Natural killer cell (primary cell): ENCODE data around the gene PLPP3. TPM values are rescaled to one million over a fixed set of nuclear protein-coding genes. Genes with fewer than 3 reads are reported as not detected.

Experiments used
- ATAC-seq, 3 donors: fragments of 150-1000 bp in 2 of 3; fragments of 200-7000 bp in 1 of 3; cut with Tn5 transposase; 1 replicate in 1 of 3; 2 replicates in 2 of 3; pipeline ENCODE4 v1.10.0; 2021; ENCODE audit warnings: mild to moderate bottlenecking in 2 of 3, moderate library complexity in 2 of 3
- DNase-seq, 2 donors: peaks; one replicate each; pipeline versions ENCODE4 v3.0.0 to v3.0.0-alpha.2; 2013 to 2021; ENCODE audit warnings: mixed read lengths in 1 of 2
- H3K27ac ChIP-seq: one replicate; pipeline ENCODE4 v1.5.1; 2013; ENCODE audit warnings: mild to moderate bottlenecking, low read length
- H3K27me3 ChIP-seq: one replicate; pipeline ENCODE4 v1.6.1; 2013; ENCODE audit warnings: low read length; ENCODE audit not compliant: control insufficient read depth, insufficient read depth
- H3K36me3 ChIP-seq: one replicate; pipeline ENCODE4 v1.6.1; 2013; ENCODE audit warnings: low read length; ENCODE audit not compliant: control insufficient read depth, insufficient read depth
- H3K4me1 ChIP-seq: one replicate; pipeline ENCODE4 v1.6.1; 2013; ENCODE audit warnings: low read length; ENCODE audit not compliant: control insufficient read depth, insufficient read depth
- H3K4me3 ChIP-seq: one replicate; pipeline ENCODE4 v1.5.1; 2013; ENCODE audit warnings: low read length
- H3K9me3 ChIP-seq: one replicate; pipeline ENCODE4 v1.6.1; 2013; ENCODE audit warnings: low read length; ENCODE audit not compliant: control insufficient read depth, insufficient read depth
- H3K27ac Mint-ChIP-seq, 2 donors: one replicate each; pipeline ENCODE4 v1.8.0; 2022; ENCODE audit warnings: mild to moderate bottlenecking in 2 of 2, mixed read lengths in 2 of 2, moderate library complexity in 1 of 2
- H3K27me3 Mint-ChIP-seq, 2 donors: one replicate each; pipeline ENCODE4 v1.8.0; 2022; ENCODE audit warnings: low read depth in 2 of 2, mixed read lengths in 2 of 2
- H3K36me3 Mint-ChIP-seq: one replicate; pipeline ENCODE4 v1.8.0; 2022; ENCODE audit warnings: mixed read lengths
- H3K4me1 Mint-ChIP-seq, 2 donors: one replicate each; pipeline ENCODE4 v1.8.0; 2022; ENCODE audit warnings: mixed read lengths in 2 of 2
- H3K4me3 Mint-ChIP-seq: one replicate; pipeline ENCODE4 v1.8.0; 2022; ENCODE audit warnings: mild to moderate bottlenecking, moderate library complexity, mixed read lengths
- H3K9me3 Mint-ChIP-seq, 2 donors: one replicate each; pipeline ENCODE4 v1.8.0; 2022; ENCODE audit warnings: mixed read lengths in 2 of 2
- CTCF ChIP-seq: fragments of 200-600 bp; IDR thresholded peaks from one replicate; pipeline ENCODE4 v1.8.0; 2022; ENCODE audit warnings: antibody characterized with exemption
- WGBS: methylation state at CpG from one replicate; pipeline ENCODE4 v1.1.7; 2013; ENCODE audit warnings: missing lambda C conversion rate; ENCODE audit not compliant: insufficient coverage; 5-methylcytosine and 5-hydroxymethylcytosine counted together
- intact Hi-C: fragments of 100-400 bp; cut with micrococcal nuclease; formaldehyde crosslinking; loops from one replicate; pipeline ENCODE4 v1.14.2; 2022
- total RNA-seq, 4 donors: library from RNA; stranded (reverse); fragments of 120-200 nt in 1 of 4; gene quantifications; one replicate each; pipeline versions ENCODE4 v1.2.3 to v1.2.4, GENCODE V29; 2013 to 2022

The PLPP3 gene
- total RNA-seq, 3 donors from 2014 or later (not counting 1 experiment from before 2014, with no cell fraction given), result 0.11 to 0.50 TPM; not detected in 1

GRCh38 chr1:56501888-56502287 lies 77.5 kb downstream of the PLPP3 start:
- Mint-ChIP-seq H3K36me3 (no peaks in the 10 kb centered on the region), H3K27me3 (peaks cover 0 to 8% of the 10 kb centered on the region in 2 donors), H3K4me1 (peaks cover 0 to 5% of the 10 kb centered on the region in 2 donors), H3K9me3 (no peaks in the 10 kb centered on the region), H3K27ac (no peak overlapping the region), H3K4me3 (no peak overlapping the region)
- no peaks in the 10 kb centered on the region for H3K4me1 ChIP-seq
- H3K9me3 ChIP-seq, result no peaks in the 10 kb centered on the region
- intact Hi-C loops, result no loop called here
- 98% methylated on average over 3 of the region's 3 CpGs for WGBS
- no peak for TF ChIP-seq CTCF
- no peaks in the 10 kb centered on the region for H3K27me3 ChIP-seq
- H3K27ac ChIP-seq, result no peak overlapping the region
- no peak overlapping the region for H3K4me3 ChIP-seq
- DNase-seq, result no peak
- no peak for ATAC-seq
- no peaks in the 10 kb centered on the region for H3K36me3 ChIP-seq

- H3K27me3 Mint-ChIP-seq, result peaks cover 0 to 4% of the 10 kb centered on the region in 2 donors
- no peaks in the 10 kb centered on the region for H3K36me3 ChIP-seq
- 100% methylated on average over 1 of the region's 1 CpG for WGBS
These were observed 77.9 kb downstream of the PLPP3 start for GRCh38 chr1:56501426-56501825.

GRCh38 chr1:56496821-56497772 lies 82.3 kb downstream of the PLPP3 start:
- intact Hi-C loops, result no loop called here
- Histone ChIP-seq H3K27ac (no peak overlapping the region), H3K4me3 (no peak overlapping the region), H3K4me1 (no peaks in the 10 kb centered on the region), H3K27me3 (no peaks in the 10 kb centered on the region), H3K9me3 (no peaks in the 10 kb centered on the region), H3K36me3 (no peaks in the 10 kb centered on the region)
- Mint-ChIP-seq H3K36me3 (no peaks in the 10 kb centered on the region), H3K4me1 (no peaks in the 10 kb centered on the region), H3K27me3 (peaks cover 0 to 4% of the 10 kb centered on the region in 2 donors), H3K9me3 (no peaks in the 10 kb centered on the region), H3K4me3 (no peak overlapping the region), H3K27ac (no peak overlapping the region)
- DNase-seq (no peak), ATAC-seq (no peak)
- WGBS, result 71% methylated on average over 12 of the region's 12 CpGs
- TF ChIP-seq CTCF, result no peak

More at GRCh38 chr1:56501426-56501825, 77.9 kb downstream of the PLPP3 start:
- Histone ChIP-seq H3K27me3 (no peaks in the 10 kb centered on the region), H3K4me1 (no peaks in the 10 kb centered on the region), H3K9me3 (no peaks in the 10 kb centered on the region), H3K27ac (no peak overlapping the region), H3K4me3 (no peak overlapping the region)
- no peak for TF ChIP-seq CTCF
- Mint-ChIP-seq H3K36me3 (no peaks in the 10 kb centered on the region), H3K4me3 (no peak overlapping the region), H3K4me1 (peaks cover 0 to under 1% of the 10 kb centered on the region in 2 donors), H3K9me3 (no peaks in the 10 kb centered on the region), H3K27ac (no peak overlapping the region)
- intact Hi-C loops, result no loop called here
- DNase-seq (no peak), ATAC-seq (no peak)
